ENCODE results near the gene DNM3.
A peak's percentile ranks its signal among the peaks of the same experiment; 100 is the strongest.

DNM3 gene

DNA sequence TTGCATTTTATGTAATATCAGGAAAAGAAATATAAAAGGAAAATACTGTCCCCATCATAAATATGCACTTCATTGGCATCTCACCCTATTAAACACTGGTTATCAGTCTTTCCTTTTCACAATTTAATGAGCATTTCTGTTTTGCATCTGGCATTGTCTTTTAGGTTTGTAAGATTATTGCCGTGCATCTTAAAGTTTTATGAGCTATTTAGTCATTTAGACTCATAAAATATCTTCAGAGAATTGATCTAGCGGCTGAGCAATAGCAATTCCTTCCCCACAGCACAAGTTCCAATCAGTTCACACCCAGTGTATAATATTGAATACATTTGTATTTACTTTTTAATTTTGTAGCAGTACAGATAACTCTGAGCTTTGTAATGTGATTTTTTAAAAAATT, 466.8 kb downstream of the DNM3 start:
- no peak for DNase-seq (ENCODE audit: extremely low read depth, low read depth)
- H3K4me3 ChIP-seq (replicated peaks; ENCODE audit: low read depth, low read length), result no peak overlapping the region
- TF ChIP-seq, protein P1, sequence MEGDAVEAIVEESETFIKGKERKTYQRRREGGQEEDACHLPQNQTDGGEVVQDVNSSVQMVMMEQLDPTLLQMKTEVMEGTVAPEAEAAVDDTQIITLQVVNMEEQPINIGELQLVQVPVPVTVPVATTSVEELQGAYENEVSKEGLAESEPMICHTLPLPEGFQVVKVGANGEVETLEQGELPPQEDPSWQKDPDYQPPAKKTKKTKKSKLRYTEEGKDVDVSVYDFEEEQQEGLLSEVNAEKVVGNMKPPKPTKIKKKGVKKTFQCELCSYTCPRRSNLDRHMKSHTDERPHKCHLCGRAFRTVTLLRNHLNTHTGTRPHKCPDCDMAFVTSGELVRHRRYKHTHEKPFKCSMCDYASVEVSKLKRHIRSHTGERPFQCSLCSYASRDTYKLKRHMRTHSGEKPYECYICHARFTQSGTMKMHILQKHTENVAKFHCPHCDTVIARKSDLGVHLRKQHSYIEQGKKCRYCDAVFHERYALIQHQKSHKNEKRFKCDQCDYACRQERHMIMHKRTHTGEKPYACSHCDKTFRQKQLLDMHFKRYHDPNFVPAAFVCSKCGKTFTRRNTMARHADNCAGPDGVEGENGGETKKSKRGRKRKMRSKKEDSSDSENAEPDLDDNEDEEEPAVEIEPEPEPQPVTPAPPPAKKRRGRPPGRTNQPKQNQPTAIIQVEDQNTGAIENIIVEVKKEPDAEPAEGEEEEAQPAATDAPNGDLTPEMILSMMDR (IDR thresholded peaks at IDR 0.05; ENCODE audit: low read depth, low read length, missing control alignments), result no peak

DNA sequence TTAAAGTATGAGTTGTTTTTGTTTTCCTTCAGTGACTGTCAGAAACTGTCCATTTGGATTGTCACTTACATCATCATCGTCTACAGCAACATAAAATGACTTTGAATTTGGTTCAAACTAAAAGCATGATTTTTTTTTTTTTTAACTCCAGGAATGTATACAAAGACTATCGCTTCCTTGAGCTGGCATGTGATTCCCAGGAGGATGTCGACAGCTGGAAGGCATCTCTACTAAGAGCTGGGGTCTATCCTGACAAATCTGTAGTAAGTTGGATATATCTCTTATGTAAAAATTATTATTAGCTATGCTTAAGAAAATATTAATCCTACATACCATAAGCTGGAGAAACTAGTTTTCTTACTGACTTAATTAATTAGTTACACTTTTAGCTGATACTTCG, 467.3 kb downstream of the DNM3 start:
- TF ChIP-seq, protein P1 (IDR thresholded peaks at IDR 0.05; ENCODE audit: low read depth, low read length, missing control alignments), result no peak
- DNase-seq (ENCODE audit: extremely low read depth, low read depth), result no peak
- H3K4me3 ChIP-seq (replicated peaks; ENCODE audit: low read depth, low read length), result no peak overlapping the region

DNA sequence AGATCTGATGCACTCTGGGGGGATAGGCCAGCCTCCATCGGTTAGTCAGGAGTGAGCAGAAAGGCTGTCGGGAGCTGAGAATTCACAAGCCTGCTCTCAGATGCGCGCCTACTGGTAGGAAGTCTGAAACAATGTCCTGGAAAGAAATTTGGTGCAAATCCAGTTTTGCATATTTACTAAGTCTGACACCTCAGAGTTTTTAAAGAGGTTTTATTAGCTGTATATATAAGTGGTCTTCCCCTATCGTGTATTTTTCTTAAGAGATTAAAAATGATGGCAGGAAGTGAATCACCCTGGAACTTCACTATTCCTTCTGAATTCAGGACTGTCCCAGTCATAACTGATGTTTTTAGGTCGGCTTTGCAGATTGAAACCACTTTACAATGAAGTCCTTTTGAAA, 479.4 kb downstream of the DNM3 start:
- DNase-seq (ENCODE audit: extremely low read depth, low read depth), result no peak
- TF ChIP-seq, protein P1 (IDR thresholded peaks at IDR 0.05; ENCODE audit: low read depth, low read length, missing control alignments), result no peak
- no peak overlapping the region for H3K4me3 ChIP-seq (replicated peaks; ENCODE audit: low read depth, low read length)

DNA sequence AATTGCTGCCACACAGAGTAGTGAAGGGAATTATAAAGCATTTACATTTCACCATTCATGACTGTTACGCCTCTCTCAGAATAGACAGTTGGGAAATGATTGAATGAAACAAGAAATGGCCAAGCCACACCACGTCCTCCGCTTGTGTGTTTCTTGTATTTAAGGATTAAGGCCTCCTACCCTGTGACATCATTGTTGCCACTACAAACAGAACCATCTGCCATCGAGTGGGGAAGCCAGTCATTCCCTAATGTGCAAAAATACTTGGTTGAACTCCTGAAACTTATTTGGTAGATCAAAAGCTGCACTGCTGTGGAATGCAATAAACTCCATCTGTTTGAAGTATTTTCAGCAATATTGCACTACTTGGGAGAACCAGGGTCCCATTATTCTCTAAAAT, 480.2 kb downstream of the DNM3 start:
- DNase-seq (ENCODE audit: extremely low read depth, low read depth), result peak; percentile 60
- TF ChIP-seq, protein P1 (IDR thresholded peaks at IDR 0.05; ENCODE audit: low read depth, low read length, missing control alignments), result no peak
- no peak overlapping the region for H3K4me3 ChIP-seq (replicated peaks; ENCODE audit: low read depth, low read length)

DNA sequence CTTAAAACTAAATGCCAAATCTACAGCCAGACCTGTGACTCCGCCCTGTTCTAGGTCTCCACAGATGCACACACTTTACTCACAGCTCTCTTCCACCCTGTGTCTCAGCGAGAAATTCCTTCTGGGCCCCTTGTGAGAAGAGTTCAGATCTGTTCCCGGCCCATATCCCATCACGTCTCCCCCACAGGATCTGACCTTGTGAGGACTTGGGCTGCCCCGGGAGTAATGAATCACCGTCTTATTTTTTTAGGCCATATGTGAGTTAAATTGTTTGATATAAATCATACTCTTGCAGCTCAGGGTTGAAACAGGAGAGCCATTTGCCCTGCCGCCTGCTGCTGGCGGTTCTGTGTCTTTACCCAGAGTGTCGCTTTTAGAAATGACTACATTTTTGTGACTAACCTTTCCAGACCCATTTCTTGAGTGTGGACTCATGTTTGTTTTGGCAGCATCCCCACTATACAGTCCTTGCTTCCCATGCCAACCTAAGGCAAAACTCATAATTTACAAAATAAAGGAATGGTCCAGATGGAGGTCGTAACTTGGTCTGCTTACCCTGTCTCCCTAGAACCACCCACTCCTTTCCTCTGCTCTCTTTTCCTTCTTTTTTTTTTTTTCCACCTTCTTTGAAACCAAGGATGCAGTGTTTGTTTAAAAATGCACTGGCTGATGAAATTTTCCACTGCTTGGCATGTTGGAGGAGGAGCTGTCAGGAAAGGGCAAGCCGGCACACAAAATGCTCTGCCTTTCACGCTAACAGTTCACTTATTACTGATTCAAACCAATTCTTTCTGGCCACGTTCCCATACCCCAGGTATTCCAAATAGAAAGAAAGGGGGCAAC, 481.1 kb downstream of the DNM3 start:
- H3K4me3 ChIP-seq (replicated peaks; ENCODE audit: low read depth, low read length), result peak overlapping the region; percentile 24
- TF ChIP-seq, protein P1 (IDR thresholded peaks at IDR 0.05; ENCODE audit: low read depth, low read length, missing control alignments), result no peak
- peak; percentile 95 for DNase-seq (ENCODE audit: extremely low read depth, low read depth)

DNA sequence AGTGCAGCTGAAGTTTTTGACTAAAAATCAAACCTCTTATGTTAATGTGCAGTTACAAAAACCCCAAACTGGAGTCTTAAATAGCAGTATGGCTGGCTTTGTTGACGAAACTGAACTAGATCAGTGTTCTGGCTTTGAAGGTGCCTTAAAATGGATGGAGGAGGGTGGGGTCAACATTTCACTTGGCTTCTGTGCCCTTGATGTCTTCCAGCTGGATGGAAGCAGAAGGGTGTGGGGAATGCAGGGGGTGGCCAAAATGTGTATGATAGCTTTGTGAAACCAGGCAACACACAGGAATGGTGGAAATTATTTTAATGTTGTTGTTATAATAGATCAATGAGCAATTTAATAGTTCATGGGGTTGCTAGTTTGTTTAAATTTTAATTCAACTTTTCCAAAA, 482.4 kb downstream of the DNM3 start:
- TF ChIP-seq, protein P1 (IDR thresholded peaks at IDR 0.05; ENCODE audit: low read depth, low read length, missing control alignments), result no peak
- DNase-seq (ENCODE audit: extremely low read depth, low read depth), result no peak
- no peak overlapping the region for H3K4me3 ChIP-seq (replicated peaks; ENCODE audit: low read depth, low read length)
